Thyroid gland (tissue), 4 donors: ENCODE results near the gene DRAXIN. TPM values are rescaled to one million over a fixed set of nuclear protein-coding genes. Genes with fewer than 3 reads are reported as not detected.
A peak's percentile ranks its signal among the peaks of the same experiment; 100 is the strongest.

Experiments used
- DNase-seq, 2 donors: peaks; one replicate each; pipeline ENCODE4 v3.0.0-alpha.2; 2019
- H3K27ac ChIP-seq, 3 donors: fragments of 200-600 bp; sonication (generic); 1 replicate in 2 of 3; 2 replicates in 1 of 3; pipeline ENCODE4 v1.5.1; 2016 to 2019; ENCODE audit warnings: mild to moderate bottlenecking in 1 of 3, moderate library complexity in 1 of 3
- H3K27me3 ChIP-seq: fragments of 200-600 bp; sonication (generic); one replicate; pipeline ENCODE4 v1.5.1; 2019
- H3K36me3 ChIP-seq, 2 donors: fragments of 200-600 bp; sonication (generic); one replicate each; pipeline ENCODE4 v1.5.1; 2016 to 2019
- H3K4me1 ChIP-seq, 2 donors: fragments of 200-600 bp; sonication (generic); one replicate each; pipeline ENCODE4 v1.5.1; 2017 to 2019
- H3K4me3 ChIP-seq, 3 donors: fragments of 200-600 bp; sonication (generic); replicated peaks in 1 of 3; 1 replicate in 2 of 3; 2 replicates in 1 of 3; pipeline ENCODE4 v1.5.1; 2016; ENCODE audit warnings: mild to moderate bottlenecking in 1 of 3
- H3K9me3 ChIP-seq: fragments of 200-600 bp; sonication (generic); one replicate; pipeline ENCODE4 v1.5.1; 2017
- POLR2A ChIP-seq, 2 donors: fragments of 450-650 bp; IDR thresholded peaks; one replicate each; pipeline ENCODE4 v1.6.1; 2017; ENCODE audit warnings: antibody characterized with exemption in 2 of 2, mild to moderate bottlenecking in 2 of 2, moderate library complexity in 1 of 2
- WGBS, 2 donors: methylation state at CpG; one replicate each; pipeline ENCODE4 v1.1.5; 2017; 5-methylcytosine and 5-hydroxymethylcytosine counted together
- intact Hi-C: fragments of 100-400 bp; cut with DNase I; formaldehyde crosslinking; loops from one replicate; pipeline ENCODE4 v1.15.1; 2023
- total RNA-seq, 4 donors: library from RNA; depleted of rRNA; stranded (reverse); fragments of >200 nt; gene quantifications; one replicate each; pipeline ENCODE4 v1.2.3, GENCODE V29; 2016
- TF ChIP-seq, protein P1 (sequence below), 6 experiments: fragments of 200-600 bp in 3 of 6; fragments of 450-650 bp in 3 of 6; sonication (generic) in 3 of 6; IDR thresholded peaks; one replicate each; pipeline ENCODE4 v1.5.1; 2016 to 2019; ENCODE audit warnings: antibody characterized with exemption in 6 of 6, mild to moderate bottlenecking in 2 of 6, inconsistent platforms in 1 of 6, moderate library complexity in 1 of 6

The DRAXIN gene
- total RNA-seq, 4 donors from 2014 or later = not detected

DNA sequence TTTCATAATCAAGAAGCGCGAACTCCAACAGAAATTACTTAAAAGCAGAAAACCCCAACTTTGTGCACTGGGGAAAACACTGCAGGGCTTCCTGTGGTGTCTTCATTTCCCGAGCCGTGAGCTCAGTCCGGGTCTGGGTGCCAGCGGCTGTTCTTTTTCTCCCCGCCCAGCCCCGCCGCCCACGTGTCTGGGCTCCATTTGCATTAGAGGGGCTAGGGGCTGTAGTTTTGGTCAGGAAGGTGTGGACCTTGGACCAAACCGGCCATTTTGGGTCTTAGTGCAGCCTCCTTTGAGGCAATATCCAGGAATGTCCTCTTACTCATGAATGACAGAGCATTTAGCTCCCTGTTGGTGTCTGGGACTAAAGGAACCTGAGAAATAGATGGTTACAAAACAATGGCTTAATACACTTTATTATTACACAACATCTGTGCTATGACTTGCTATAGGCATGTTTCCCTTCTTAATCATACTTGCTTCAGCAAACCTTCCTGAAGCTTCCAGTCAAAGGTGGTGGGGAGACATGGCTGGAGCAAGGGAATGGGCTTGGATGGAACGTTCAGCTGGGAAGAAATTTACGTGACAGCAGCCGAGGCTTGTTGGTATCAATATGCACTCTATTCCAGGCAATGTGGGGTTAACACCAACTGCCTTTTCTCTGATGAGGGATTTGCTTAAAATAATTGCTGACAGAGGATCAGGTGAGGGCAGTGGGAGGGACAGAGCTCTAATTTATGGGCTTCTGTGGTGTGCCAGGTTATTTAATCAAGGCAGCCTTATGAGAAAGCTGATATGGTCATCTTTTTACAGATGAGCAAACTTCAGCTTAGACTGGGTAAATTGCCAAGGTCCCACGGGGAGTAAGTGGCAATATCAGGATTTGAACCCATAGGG, 45.5 kb downstream of the DRAXIN start:
- no peaks in the 10 kb centered on the region for H3K9me3 ChIP-seq
- 12 to 17% methylated on average over 14 to 15 of the region's 15 CpGs for WGBS, 2 donors
- DNase-seq = peak; percentile 40 to 57
- H3K4me3 ChIP-seq = peak overlapping the region; percentile 42 to 98 (median 95)
- no peaks in the 10 kb centered on the region for H3K36me3 ChIP-seq
- no peaks in the 10 kb centered on the region for H3K27me3 ChIP-seq
- intact Hi-C loops = loop anchor here (5.0 kb wide), 1 partner anchor 55 kb away; no protein-coding TSS in a partner anchor
- peaks cover 13 to 34% of the 10 kb centered on the region in 2 donors for H3K4me1 ChIP-seq
- no peak for TF ChIP-seq POLR2A (IDR thresholded peaks at IDR 0.05)
- TF ChIP-seq, protein P1, sequence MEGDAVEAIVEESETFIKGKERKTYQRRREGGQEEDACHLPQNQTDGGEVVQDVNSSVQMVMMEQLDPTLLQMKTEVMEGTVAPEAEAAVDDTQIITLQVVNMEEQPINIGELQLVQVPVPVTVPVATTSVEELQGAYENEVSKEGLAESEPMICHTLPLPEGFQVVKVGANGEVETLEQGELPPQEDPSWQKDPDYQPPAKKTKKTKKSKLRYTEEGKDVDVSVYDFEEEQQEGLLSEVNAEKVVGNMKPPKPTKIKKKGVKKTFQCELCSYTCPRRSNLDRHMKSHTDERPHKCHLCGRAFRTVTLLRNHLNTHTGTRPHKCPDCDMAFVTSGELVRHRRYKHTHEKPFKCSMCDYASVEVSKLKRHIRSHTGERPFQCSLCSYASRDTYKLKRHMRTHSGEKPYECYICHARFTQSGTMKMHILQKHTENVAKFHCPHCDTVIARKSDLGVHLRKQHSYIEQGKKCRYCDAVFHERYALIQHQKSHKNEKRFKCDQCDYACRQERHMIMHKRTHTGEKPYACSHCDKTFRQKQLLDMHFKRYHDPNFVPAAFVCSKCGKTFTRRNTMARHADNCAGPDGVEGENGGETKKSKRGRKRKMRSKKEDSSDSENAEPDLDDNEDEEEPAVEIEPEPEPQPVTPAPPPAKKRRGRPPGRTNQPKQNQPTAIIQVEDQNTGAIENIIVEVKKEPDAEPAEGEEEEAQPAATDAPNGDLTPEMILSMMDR (IDR thresholded peaks at IDR 0.05) = no peak
- H3K27ac ChIP-seq = peak overlapping the region; percentile 85 to 90 (median 89)

DNA sequence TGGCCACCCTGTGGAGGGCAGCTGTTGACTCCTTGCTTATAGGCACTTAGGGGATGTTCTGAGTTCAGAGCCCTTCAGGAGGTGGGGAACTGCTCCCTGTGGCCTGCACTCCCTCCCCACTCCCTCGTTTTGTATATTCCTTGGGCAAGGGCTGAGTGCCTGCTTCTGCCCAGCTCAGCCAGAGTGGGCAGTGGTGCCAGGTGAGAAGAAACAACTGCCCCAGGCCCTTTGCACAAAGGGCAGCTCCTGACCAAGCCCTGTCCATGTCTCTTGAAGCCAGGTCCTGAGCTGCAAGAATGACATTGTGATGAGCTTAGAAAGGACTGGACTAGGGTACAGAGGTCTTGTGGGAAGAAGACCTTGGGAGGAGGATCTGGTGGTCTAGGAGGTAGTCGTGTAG, 46.6 kb downstream of the DRAXIN start:
- H3K36me3 ChIP-seq = no peaks in the 10 kb centered on the region
- no peak for DNase-seq
- no peaks in the 10 kb centered on the region for H3K9me3 ChIP-seq
- 67 to 69% methylated on average over 2 of the region's 2 CpGs for WGBS, 2 donors
- TF ChIP-seq, protein P1 (IDR thresholded peaks at IDR 0.05) = no peak
- no peak for TF ChIP-seq POLR2A (IDR thresholded peaks at IDR 0.05)
- intact Hi-C loops = loop anchor here (5.0 kb wide), 1 partner anchor 54 kb away; no protein-coding TSS in a partner anchor
- H3K27ac ChIP-seq = peak overlapping the region in 1 of 3 donors; percentile 90
- H3K4me1 ChIP-seq = peaks cover 13 to 39% of the 10 kb centered on the region in 2 donors
- H3K4me3 ChIP-seq = no peak overlapping the region
- H3K27me3 ChIP-seq = no peaks in the 10 kb centered on the region

DNA sequence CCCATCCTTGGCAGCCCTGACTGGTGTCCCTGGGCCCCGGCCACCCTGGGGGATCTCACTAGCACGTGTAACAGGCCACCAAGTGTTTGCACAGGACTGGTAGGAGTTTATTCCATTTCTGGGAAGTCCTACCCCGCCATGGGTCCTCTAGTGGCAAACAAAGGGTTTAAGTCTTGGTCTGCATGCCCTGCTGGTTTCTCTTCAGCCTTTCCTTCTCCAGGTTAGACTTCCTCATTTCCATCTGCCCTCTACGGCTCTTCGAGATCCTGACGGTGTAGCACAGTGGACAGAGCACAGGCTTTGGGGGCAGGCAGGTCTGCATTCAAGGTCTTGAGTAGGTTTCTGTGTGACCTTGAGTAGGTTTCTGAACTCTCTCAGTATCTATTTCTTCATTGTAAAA, 47.3 kb downstream of the DRAXIN start:
- 85 to 91% methylated on average over 6 of the region's 6 CpGs for WGBS, 2 donors
- no peak overlapping the region for H3K27ac ChIP-seq
- DNase-seq = no peak
- no peaks in the 10 kb centered on the region for H3K36me3 ChIP-seq
- TF ChIP-seq, protein P1 (IDR thresholded peaks at IDR 0.05) = no peak
- TF ChIP-seq POLR2A (IDR thresholded peaks at IDR 0.05) = no peak
- H3K4me1 ChIP-seq = peaks cover 13 to 39% of the 10 kb centered on the region in 2 donors
- intact Hi-C loops = loop anchor here (5.0 kb wide), 1 partner anchor 54 kb away; no protein-coding TSS in a partner anchor
- no peaks in the 10 kb centered on the region for H3K9me3 ChIP-seq
- no peaks in the 10 kb centered on the region for H3K27me3 ChIP-seq
- no peak overlapping the region for H3K4me3 ChIP-seq

DNA sequence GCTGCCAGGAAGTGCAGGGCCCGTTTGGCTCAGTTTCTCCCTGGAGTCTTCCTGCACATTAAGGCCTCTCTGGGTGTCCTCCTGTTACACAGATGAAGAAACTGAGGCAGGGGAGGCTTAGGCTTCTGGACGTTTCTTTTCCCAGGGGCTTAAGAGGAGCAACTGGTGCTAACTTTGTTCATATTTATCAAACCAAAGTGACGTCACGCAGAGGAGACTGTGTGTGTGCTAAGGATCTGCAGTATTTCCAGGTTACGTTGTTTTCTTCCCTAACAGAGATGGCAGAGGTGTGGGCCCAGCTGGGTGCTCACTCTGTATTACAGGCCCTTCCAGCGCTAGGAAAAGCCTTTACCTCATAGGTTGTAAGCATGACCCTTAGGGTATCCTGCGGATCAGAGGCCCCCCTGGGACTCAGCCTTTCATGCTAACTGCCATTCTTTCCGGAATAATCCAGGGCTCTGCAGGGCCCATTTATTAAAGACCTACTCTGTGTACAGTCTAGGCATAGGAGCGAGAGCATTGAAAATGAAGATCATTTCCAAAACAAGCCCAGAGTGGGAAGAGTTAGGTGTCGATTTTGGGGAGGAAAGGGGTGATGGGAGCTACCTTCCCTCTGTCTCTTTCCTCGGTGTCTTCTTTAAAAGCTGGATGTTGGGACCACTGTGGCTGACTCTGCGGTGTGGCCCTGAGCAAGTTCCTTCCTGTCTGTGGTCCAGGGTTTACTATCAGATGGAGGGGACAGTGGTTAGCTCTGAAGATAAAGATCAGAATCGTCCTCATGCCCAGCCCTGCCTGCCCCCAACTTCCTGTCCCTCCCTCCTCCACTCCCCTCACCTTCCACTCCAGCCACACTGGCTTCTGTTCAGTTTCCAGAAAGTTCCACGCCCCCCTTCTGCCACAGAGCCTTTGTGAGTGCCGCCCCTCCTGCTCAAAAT, 49.0 kb downstream of the DRAXIN start:
- H3K27me3 ChIP-seq = no peaks in the 10 kb centered on the region
- no peak for TF ChIP-seq POLR2A (IDR thresholded peaks at IDR 0.05)
- DNase-seq = no peak
- no peak overlapping the region for H3K4me3 ChIP-seq
- intact Hi-C loops = no loop called here
- WGBS, 2 donors = 71 to 75% methylated on average over 15 of the region's 15 CpGs
- no peaks in the 10 kb centered on the region for H3K9me3 ChIP-seq
- peaks cover 13 to 37% of the 10 kb centered on the region in 2 donors for H3K4me1 ChIP-seq
- H3K36me3 ChIP-seq = no peaks in the 10 kb centered on the region
- no peak overlapping the region for H3K27ac ChIP-seq

DNA sequence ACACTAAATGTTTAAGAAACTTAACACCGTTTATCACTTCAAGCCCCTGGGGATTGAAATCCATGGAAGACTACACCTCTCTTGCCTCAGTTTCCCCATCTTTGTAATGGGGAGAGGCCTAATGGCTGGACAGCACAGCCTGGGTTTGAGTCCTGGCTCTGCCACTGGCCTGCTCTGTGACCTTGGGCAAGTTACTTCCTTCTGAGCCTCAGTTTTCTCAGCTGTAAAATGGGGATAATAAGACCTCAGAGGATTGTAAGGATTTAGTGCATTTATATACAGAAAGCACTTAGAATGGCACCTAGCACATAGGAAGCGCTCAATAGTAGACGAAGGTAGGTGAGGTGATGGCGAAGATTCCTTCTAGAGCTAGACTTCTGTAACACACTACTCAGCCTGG, 50.0 kb downstream of the DRAXIN start:
- DNase-seq = no peak
- 92 to 94% methylated on average over 4 of the region's 4 CpGs for WGBS, 2 donors
- Histone ChIP-seq H3K9me3 (no peaks in the 10 kb centered on the region), H3K36me3 (peaks cover 0 to 7% of the 10 kb centered on the region in 2 donors), H3K27ac (no peak overlapping the region), H3K4me1 (peaks cover 11 to 35% of the 10 kb centered on the region in 2 donors), H3K4me3 (no peak overlapping the region), H3K27me3 (no peaks in the 10 kb centered on the region)
- intact Hi-C loops = no loop called here
- TF ChIP-seq, protein P1 (IDR thresholded peaks at IDR 0.05) = no peak
- no peak for TF ChIP-seq POLR2A (IDR thresholded peaks at IDR 0.05)
